Pancreas (tissue), 10 donors: ENCODE data around the gene HOXC9. TPM values are rescaled to one million over a fixed set of nuclear protein-coding genes. Genes with fewer than 3 reads are reported as not detected.
A peak's percentile ranks its signal among the peaks of the same experiment; 100 is the strongest.

ENCODE experiments used
- ATAC-seq, 4 donors: fragments of 200-7000 bp; cut with Tn5 transposase; one replicate each; pipeline versions ENCODE4 v1.8.0 to v1.9.1; 2020; ENCODE audit warnings: mild to moderate bottlenecking in 4 of 4, moderate library complexity in 4 of 4
- DNase-seq, 6 donors: peaks; one replicate each; pipeline ENCODE4 v3.0.0-alpha.2; 2020
- FAIRE-seq: peaks from 2 replicates; lab custom pipeline; 2012; peaks lifted over from hg19 to GRCh38; lab: Jason Lieb, UNC
- H3K27ac ChIP-seq, 4 donors: fragments of 200-600 bp; sonication (generic); 1 replicate in 3 of 4; 2 replicates in 1 of 4; pipeline versions ENCODE4 v1.5.0 to v1.8.0; 2020
- H3K27me3 ChIP-seq, 4 donors: fragments of 200-600 bp; one replicate each; pipeline ENCODE4 v1.8.0; 2021
- H3K36me3 ChIP-seq, 3 donors: fragments of 200-600 bp; sonication (generic) in 1 of 3; one replicate each; pipeline versions ENCODE4 v1.5.0 to v1.8.0; 2020 to 2021
- H3K4me1 ChIP-seq, 3 donors: fragments of 200-600 bp; one replicate each; pipeline ENCODE4 v1.8.0; 2021
- H3K4me3 ChIP-seq, 4 donors: fragments of 200-600 bp; sonication (generic) in 2 of 4; one replicate each; pipeline versions ENCODE4 v1.5.0 to v1.8.0; 2020 to 2021
- H3K9me3 ChIP-seq, 4 donors: fragments of 200-600 bp; one replicate each; pipeline ENCODE4 v1.8.0; 2021
- CTCF ChIP-seq, 4 donors: fragments of 200-600 bp; sonication (generic) in 3 of 4; IDR thresholded peaks; one replicate each; pipeline versions ENCODE4 v1.5.0 to v1.8.0; 2021; ENCODE audit warnings: antibody characterized with exemption in 4 of 4
- WGBS, 2 donors: extraction: QIAGEN DNeasy Blood & Tissue Kit; methylation state at CpG; one replicate each; pipeline ENCODE4 v1.1.7; 2013; 5-methylcytosine and 5-hydroxymethylcytosine counted together
- intact Hi-C, 3 donors: fragments of 100-400 bp; cut with DNase I; formaldehyde crosslinking; loops; one replicate each; pipeline versions ENCODE4 v1.11.1 to v1.14.2; 2022
- polyA plus RNA-seq, 2 donors: library from polyadenylated mRNA; stranded (reverse); fragments of 200-250 nt; gene quantifications; one replicate each; pipeline ENCODE4 v1.2.3, GENCODE V29; 2013
- total RNA-seq, 6 donors: library from RNA; stranded (reverse); fragmentation: NEBNext Ultra II Directional in 4 of 6; extraction: Animal tissue kit (Norgen Biotek cat#: 25700) in 4 of 6; gene quantifications; one replicate each; pipeline versions ENCODE4 v1.2.1 to v1.2.4, GENCODE V29; 2021 to 2023
- donor health status: healthy with polysubstance abuse.
- donor health status: DM: no; HTN: no; CAD: no; lungs with moderate emphysema.
- donor health status: DM: no; HTN: no; CAD: no.
- donor health status: control.
- donor health status: control.
- donor health status: Bipolar disorder and iron deficiency.
- donor health status: DM: yes; HTN: yes; CAD: no.
- donor health status: DM: no; HTN: no; CAD: no.
- donor health status: DM: no; HTN: no; CAD: no.
- donor health status: DM: yes; HTN: yes; CAD: no.

The HOXC9 gene
- total and polyA plus RNA-seq, 8 donors: 0.19 to 0.27 (median 0.26) TPM; not detected in 5

DNA sequence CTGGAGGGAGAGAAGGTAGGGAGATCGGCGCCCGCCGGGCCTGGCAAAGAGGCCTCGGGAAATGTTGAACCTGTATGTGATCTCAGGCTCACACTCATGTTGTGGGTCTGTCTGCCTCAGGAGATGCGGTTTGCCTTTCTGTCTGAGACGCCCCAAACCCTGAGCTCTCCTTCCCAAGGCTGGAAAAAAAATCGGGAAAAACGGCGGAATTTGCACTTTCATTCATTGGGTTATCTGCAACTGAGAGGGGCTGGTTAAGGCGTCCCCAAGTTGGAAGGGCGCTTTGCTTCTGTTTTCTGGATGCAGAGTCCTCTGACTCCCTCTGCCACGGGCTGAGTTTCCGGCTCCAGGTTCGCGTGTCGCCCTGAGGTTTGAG lies 5.0 kb upstream of the HOXC9 start:
- peaks cover 0 to 16% (median 12%) of the 10 kb centered on the region in 3 donors for H3K4me1 ChIP-seq
- peaks cover 0 to 81% (median 12%) of the 10 kb centered on the region in 4 donors for H3K27me3 ChIP-seq
- FAIRE-seq (no peak), DNase-seq (no peak), ATAC-seq (peak in 3 of 4 donors; percentile 11 to 43 (median 28))
- TF ChIP-seq CTCF (IDR thresholded peaks at IDR 0.05): no peak
- no peaks in the 10 kb centered on the region for H3K36me3 ChIP-seq
- H3K4me3 ChIP-seq: peak overlapping the region in 1 of 4 donors; percentile 43
- WGBS, 2 donors: 7 to 9% methylated on average over 17 of the region's 17 CpGs
- no peak overlapping the region for H3K27ac ChIP-seq
- H3K9me3 ChIP-seq: no peaks in the 10 kb centered on the region
- intact Hi-C loops: no loop called here

DNA sequence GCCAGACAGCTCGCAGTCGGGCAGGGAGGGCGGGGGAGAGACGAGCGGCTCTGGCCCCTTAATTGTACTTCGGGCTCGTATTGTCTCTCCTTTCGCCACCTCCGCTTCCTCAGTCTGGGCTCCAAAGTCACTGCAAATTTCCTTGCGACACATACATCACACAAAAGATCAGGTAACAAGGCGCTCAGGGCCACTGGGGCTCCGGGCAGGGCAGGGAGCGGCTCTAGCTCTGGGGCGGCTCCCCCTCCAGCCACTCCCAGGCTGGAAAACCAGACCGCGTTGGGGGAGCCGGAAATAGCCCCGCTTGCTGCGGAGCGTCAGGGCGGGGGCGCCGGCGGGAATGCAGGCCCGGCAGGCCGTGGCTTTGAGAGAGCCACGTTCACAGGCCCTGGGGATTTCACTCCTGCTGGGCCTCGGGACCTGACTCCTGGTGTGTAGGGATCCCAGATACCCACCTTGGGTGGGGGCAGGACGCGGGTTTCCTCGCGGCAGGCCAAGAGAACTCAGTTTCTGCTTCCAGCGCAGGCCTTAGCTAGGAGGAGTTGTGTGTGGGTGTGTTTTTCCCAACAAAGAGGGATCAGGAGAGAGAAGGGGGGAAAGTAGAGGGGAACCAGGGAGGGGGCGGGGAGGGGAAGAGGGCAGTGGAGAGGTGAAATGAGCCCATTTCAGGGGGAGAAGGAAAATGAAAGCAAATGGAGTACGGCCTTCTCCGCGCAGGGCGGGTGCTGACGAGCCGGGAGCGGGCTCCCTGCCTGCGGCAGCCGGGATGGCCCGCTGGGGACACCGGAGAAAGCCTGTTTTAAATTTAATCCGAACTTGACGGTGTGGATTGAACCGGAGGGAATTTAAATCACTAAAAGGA lies 4.4 kb upstream of the HOXC9 start:
- Histone ChIP-seq H3K4me1 (peaks cover 0 to 16% (median 12%) of the 10 kb centered on the region in 3 donors), H3K27me3 (peaks cover 0 to 81% (median 14%) of the 10 kb centered on the region in 4 donors), H3K27ac (no peak overlapping the region), H3K9me3 (no peaks in the 10 kb centered on the region), H3K36me3 (no peaks in the 10 kb centered on the region), H3K4me3 (peak overlapping the region in 2 of 4 donors; percentile 15 to 43)
- FAIRE-seq (no peak), DNase-seq (peak in 1 of 6 donors; percentile 27), ATAC-seq (peak; percentile 14 to 57 (median 21))
- no peak for TF ChIP-seq CTCF (IDR thresholded peaks at IDR 0.05)
- intact Hi-C loops: no loop called here
- WGBS, 2 donors: 12 to 15% methylated on average over 48 of the region's 48 CpGs

GRCh38 chr12:53996240-53997203 lies 3.4 kb upstream of the HOXC9 start:
- no peak for TF ChIP-seq CTCF (IDR thresholded peaks at IDR 0.05)
- no peak overlapping the region for H3K27ac ChIP-seq
- peak overlapping the region in 2 of 4 donors; percentile 15 to 43 for H3K4me3 ChIP-seq
- peaks cover 0 to 16% (median 12%) of the 10 kb centered on the region in 3 donors for H3K4me1 ChIP-seq
- WGBS, 2 donors: 54 to 55% methylated on average over 29 of the region's 29 CpGs
- H3K27me3 ChIP-seq: peaks cover 0 to 81% (median 13%) of the 10 kb centered on the region in 4 donors
- H3K9me3 ChIP-seq: no peaks in the 10 kb centered on the region
- H3K36me3 ChIP-seq: no peaks in the 10 kb centered on the region
- intact Hi-C loops: no loop called here
- ATAC-seq: no peak
- peak in 1 of 6 donors; percentile 11 for DNase-seq
- FAIRE-seq: no peak

- no peak for TF ChIP-seq CTCF (IDR thresholded peaks at IDR 0.05)
- no peak overlapping the region for H3K27ac ChIP-seq
- 18 to 20% methylated on average over 33 to 35 of the region's 35 CpGs for WGBS, 2 donors
- H3K9me3 ChIP-seq: no peaks in the 10 kb centered on the region
- intact Hi-C loops: no loop called here
- peaks cover 0 to 75% (median 13%) of the 10 kb centered on the region in 4 donors for H3K27me3 ChIP-seq
- ATAC-seq: no peak
- H3K4me1 ChIP-seq: peaks cover 0 to 16% (median 12%) of the 10 kb centered on the region in 3 donors
- DNase-seq: peak in 1 of 6 donors; percentile 16
- no peak for FAIRE-seq
- H3K4me3 ChIP-seq: no peak overlapping the region
- no peaks in the 10 kb centered on the region for H3K36me3 ChIP-seq
Observed at GRCh38 chr12:53997204-53998109, 2.5 kb upstream of the HOXC9 start.
